HepG2 (cell line): ENCODE results near the gene SIAE. TPM values are rescaled to one million over a fixed set of nuclear protein-coding genes. Genes with fewer than 3 reads are reported as not detected.

Source experiments
- FOXM1 ChIP-seq: sonication (generic); formaldehyde crosslinking; IDR thresholded peaks from 2 replicates; pipeline ENCODE4 v1.5.0; 2020; ENCODE audit warnings: missing genetic modification reagents
- GABPB1 ChIP-seq: IDR thresholded peaks from 2 replicates; pipeline ENCODE4 v1.6.1; 2016; ENCODE audit warnings: mild to moderate bottlenecking, missing genetic modification reagents, moderate library complexity, missing compliant biosample characterization
- SMC3 ChIP-seq: IDR thresholded peaks from 2 replicates; pipeline ENCODE4 v1.6.1; 2011; ENCODE audit warnings: low read length, improper control_type of control experiment
- ZNF616 ChIP-seq: sonication (generic); formaldehyde crosslinking; IDR thresholded peaks from 2 replicates; pipeline ENCODE4 v1.5.0; 2020; ENCODE audit warnings: low read depth, mild to moderate bottlenecking, missing genetic modification reagents
- ZNF747 ChIP-seq: sonication (generic); formaldehyde crosslinking; IDR thresholded peaks from 2 replicates; pipeline ENCODE4 v1.8.1; 2023; ENCODE audit warnings: missing genetic modification reagents, mild to moderate bottlenecking, borderline replicate concordance
- ZSCAN20 ChIP-seq: sonication (generic); formaldehyde crosslinking; IDR thresholded peaks from 2 replicates; pipeline ENCODE4 v1.4.0; 2020; ENCODE audit warnings: missing genetic modification reagents, mild to moderate bottlenecking, borderline replicate concordance
- ZSCAN9 ChIP-seq: IDR thresholded peaks from 2 replicates; pipeline ENCODE4 v1.6.1; 2016; ENCODE audit warnings: borderline replicate concordance
- polyA plus RNA-seq, 8 experiments: library from polyadenylated mRNA; depleted of rRNA in 3 of 8; stranded (reverse) in 7 of 8; unstranded in 1 of 8; fragments of >200 nt; fragmentation: Illumina TruSeq in 4 of 8; extraction: Trizol in 4 of 8; gene quantifications; 2 replicates each; pipeline versions ENCODE4 v1.2.1 to v1.2.3, GENCODE V29; 2011 to 2016; ENCODE audit warnings: low read depth in 4 of 8, missing spikeins in 1 of 8, mixed read lengths in 1 of 8; ENCODE audit not compliant: insufficient read depth in 1 of 8
- total RNA-seq, 5 experiments: library from RNA; depleted of rRNA; stranded (reverse); fragments of >200 nt; fragmentation: Illumina TruSeq; extraction: Trizol; gene quantifications; 2 replicates each; pipeline ENCODE4 v1.2.3, GENCODE V29; 2016; ENCODE audit warnings: low read depth in 1 of 5
- TF ChIP-seq, protein P1 (sequence below): sonication (generic); formaldehyde crosslinking; IDR thresholded peaks from 2 replicates; pipeline ENCODE4 v1.8.1; 2023; ENCODE audit warnings: mild to moderate bottlenecking, inconsistent platforms, moderate library complexity, missing genetic modification reagents, borderline replicate concordance
- TF ChIP-seq, protein P2 (sequence below): sonication (generic); formaldehyde crosslinking; IDR thresholded peaks from 2 replicates; pipeline ENCODE4 v1.5.1; 2020; ENCODE audit warnings: missing genetic modification reagents, mild to moderate bottlenecking, borderline replicate concordance
- TF ChIP-seq, protein P3 (sequence below), 2 experiments: sonication (generic) in 1 of 2; formaldehyde crosslinking in 1 of 2; IDR thresholded peaks; 2 replicates each; pipeline versions ENCODE4 v1.4.0 to v1.6.1; 2018 to 2020; ENCODE audit warnings: missing genetic modification reagents in 2 of 2, borderline replicate concordance in 1 of 2, low read depth in 1 of 2, mild to moderate bottlenecking in 1 of 2, missing biosample characterization in 1 of 2
- TF ChIP-seq, protein P4 (sequence below): sonication (generic); formaldehyde crosslinking; IDR thresholded peaks from 2 replicates; pipeline ENCODE4 v1.4.0; 2020; ENCODE audit warnings: missing genetic modification reagents

Gene SIAE
- total and polyA plus RNA-seq, 2 of the 13 experiments (the other 11 are each of a cell fraction or from before 2014, with no cell fraction given) = 7.0 to 22.4 TPM

DNA sequence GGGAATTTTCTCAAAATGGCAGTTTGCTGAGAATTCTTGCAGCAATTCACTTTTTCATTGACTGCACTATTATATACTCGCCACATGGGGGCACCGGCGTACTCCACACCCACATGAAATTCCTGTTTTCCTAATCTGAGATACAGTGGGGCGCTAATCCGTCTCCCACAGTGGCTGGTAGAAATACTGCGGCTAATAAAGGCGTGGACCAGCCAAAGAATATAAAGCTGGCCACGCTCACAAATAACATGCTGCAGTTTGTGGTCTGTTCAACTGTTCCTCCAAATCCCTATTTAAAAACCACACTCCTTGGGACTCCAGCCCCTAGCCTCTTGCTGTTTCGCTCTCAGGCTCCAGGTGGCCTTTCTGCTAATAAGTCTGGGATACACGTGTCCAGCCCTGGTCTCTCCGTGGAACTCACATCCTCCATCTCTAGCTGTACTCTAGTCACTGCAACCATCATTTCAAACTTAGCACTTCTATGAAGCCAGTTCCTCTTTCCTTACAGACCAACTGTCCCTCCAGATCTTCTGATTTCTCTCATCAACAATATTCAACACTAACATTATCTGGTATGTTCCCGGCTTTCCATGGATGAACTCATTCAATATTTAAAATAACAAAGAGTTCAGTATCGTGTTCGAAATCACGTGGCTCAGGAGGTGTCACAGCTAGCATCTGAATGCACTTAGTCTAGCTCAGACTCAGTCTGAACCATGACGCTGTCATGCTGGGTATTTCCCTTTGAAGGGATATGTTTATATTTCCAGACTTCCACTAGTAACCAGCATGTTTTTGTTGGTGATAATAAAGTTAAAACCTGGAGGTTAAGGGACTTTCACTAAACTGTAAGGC is 28.9 kb downstream of the SIAE start (continued):
- no peak for TF ChIP-seq ZSCAN20 (CRISPR knock-in tag)
- TF ChIP-seq GABPB1 = peak; percentile 12; the same call in 1 of the 2 replicates
- TF ChIP-seq ZNF616 (CRISPR knock-in tag) = no peak
- TF ChIP-seq, protein P1, sequence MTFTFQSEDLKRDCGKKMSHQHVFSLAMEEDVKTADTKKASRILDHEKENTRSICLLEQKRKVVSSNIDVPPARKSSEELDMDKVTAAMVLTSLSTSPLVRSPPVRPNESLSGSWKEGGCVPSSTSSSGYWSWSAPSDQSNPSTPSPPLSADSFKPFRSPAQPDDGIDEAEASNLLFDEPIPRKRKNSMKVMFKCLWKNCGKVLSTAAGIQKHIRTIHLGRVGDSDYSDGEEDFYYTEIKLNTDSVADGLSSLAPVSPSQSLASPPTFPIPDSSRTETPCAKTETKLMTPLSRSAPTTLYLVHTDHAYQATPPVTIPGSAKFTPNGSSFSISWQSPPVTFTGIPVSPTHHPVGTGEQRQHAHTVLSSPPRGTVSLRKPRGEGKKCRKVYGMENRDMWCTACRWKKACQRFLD (CRISPR knock-in tag) = no peak
- TF ChIP-seq, protein P2, sequence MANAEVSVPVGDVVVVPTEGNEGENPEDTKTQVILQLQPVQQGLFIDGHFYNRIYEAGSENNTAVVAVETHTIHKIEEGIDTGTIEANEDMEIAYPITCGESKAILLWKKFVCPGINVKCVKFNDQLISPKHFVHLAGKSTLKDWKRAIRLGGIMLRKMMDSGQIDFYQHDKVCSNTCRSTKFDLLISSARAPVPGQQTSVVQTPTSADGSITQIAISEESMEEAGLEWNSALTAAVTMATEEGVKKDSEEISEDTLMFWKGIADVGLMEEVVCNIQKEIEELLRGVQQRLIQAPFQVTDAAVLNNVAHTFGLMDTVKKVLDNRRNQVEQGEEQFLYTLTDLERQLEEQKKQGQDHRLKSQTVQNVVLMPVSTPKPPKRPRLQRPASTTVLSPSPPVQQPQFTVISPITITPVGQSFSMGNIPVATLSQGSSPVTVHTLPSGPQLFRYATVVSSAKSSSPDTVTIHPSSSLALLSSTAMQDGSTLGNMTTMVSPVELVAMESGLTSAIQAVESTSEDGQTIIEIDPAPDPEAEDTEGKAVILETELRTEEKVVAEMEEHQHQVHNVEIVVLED = no peak
- TF ChIP-seq ZSCAN9 (CRISPR knock-in tag) = no peak
- no peak for TF ChIP-seq FOXM1 (CRISPR knock-in tag)
- TF ChIP-seq SMC3 = peak; percentile 71
- no peak for TF ChIP-seq ZNF747
- TF ChIP-seq, protein P3, sequence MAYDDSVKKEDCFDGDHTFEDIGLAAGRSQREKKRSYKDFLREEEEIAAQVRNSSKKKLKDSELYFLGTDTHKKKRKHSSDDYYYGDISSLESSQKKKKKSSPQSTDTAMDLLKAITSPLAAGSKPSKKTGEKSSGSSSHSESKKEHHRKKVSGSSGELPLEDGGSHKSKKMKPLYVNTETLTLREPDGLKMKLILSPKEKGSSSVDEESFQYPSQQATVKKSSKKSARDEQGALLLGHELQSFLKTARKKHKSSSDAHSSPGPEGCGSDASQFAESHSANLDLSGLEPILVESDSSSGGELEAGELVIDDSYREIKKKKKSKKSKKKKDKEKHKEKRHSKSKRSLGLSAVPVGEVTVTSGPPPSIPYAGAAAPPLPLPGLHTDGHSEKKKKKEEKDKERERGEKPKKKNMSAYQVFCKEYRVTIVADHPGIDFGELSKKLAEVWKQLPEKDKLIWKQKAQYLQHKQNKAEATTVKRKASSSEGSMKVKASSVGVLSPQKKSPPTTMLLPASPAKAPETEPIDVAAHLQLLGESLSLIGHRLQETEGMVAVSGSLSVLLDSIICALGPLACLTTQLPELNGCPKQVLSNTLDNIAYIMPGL (CRISPR knock-in tag; IDR thresholded peaks at IDR 0.05; ENCODE audit: borderline replicate concordance in 1 of 2, low read depth in 1 of 2) = peak; percentile 57 to 60
- TF ChIP-seq, protein P4, sequence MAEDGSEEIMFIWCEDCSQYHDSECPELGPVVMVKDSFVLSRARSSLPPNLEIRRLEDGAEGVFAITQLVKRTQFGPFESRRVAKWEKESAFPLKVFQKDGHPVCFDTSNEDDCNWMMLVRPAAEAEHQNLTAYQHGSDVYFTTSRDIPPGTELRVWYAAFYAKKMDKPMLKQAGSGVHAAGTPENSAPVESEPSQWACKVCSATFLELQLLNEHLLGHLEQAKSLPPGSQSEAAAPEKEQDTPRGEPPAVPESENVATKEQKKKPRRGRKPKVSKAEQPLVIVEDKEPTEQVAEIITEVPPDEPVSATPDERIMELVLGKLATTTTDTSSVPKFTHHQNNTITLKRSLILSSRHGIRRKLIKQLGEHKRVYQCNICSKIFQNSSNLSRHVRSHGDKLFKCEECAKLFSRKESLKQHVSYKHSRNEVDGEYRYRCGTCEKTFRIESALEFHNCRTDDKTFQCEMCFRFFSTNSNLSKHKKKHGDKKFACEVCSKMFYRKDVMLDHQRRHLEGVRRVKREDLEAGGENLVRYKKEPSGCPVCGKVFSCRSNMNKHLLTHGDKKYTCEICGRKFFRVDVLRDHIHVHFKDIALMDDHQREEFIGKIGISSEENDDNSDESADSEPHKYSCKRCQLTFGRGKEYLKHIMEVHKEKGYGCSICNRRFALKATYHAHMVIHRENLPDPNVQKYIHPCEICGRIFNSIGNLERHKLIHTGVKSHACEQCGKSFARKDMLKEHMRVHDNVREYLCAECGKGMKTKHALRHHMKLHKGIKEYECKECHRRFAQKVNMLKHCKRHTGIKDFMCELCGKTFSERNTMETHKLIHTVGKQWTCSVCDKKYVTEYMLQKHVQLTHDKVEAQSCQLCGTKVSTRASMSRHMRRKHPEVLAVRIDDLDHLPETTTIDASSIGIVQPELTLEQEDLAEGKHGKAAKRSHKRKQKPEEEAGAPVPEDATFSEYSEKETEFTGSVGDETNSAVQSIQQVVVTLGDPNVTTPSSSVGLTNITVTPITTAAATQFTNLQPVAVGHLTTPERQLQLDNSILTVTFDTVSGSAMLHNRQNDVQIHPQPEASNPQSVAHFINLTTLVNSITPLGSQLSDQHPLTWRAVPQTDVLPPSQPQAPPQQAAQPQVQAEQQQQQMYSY (CRISPR knock-in tag) = no peak
